Ishikawa (cell line): ENCODE data around the gene PAPSS1.

Experiments used
- CEBPB ChIP-seq: IDR thresholded peaks from 2 replicates; pipeline ENCODE4 v1.6.1; 2012
- CREB1 ChIP-seq: IDR thresholded peaks from 2 replicates; pipeline ENCODE4 v1.6.1; 2012; ENCODE audit warnings: low read depth
- EGR1 ChIP-seq: IDR thresholded peaks from 2 replicates; pipeline ENCODE4 v1.6.1; 2012
- EP300 ChIP-seq: IDR thresholded peaks from 2 replicates; pipeline ENCODE4 v1.6.1; 2012; ENCODE audit warnings: borderline replicate concordance
- FOXM1 ChIP-seq: IDR thresholded peaks from 2 replicates; pipeline ENCODE4 v1.6.1; 2012; ENCODE audit warnings: low read depth, borderline replicate concordance
- NFIC ChIP-seq: IDR thresholded peaks from 2 replicates; pipeline ENCODE4 v1.6.1; 2012
- RAD21 ChIP-seq: IDR thresholded peaks from 2 replicates; pipeline ENCODE4 v1.6.1; 2012; ENCODE audit warnings: low read depth
- TAF1 ChIP-seq: IDR thresholded peaks from 2 replicates; pipeline ENCODE4 v1.6.1; 2012; ENCODE audit warnings: low read depth, mild to moderate bottlenecking
- TCF12 ChIP-seq: IDR thresholded peaks from 2 replicates; pipeline ENCODE4 v1.6.1; 2012; ENCODE audit warnings: low read depth
- TEAD4 ChIP-seq: IDR thresholded peaks from 2 replicates; pipeline ENCODE4 v1.6.1; 2012
- YY1 ChIP-seq: IDR thresholded peaks from 2 replicates; pipeline ENCODE4 v1.6.1; 2012; ENCODE audit warnings: low read depth
- ZBTB7A ChIP-seq: IDR thresholded peaks from 2 replicates; pipeline ENCODE4 v1.6.1; 2012; ENCODE audit warnings: low read depth
- TF ChIP-seq, protein P1 (sequence below): IDR thresholded peaks from 2 replicates; pipeline ENCODE4 v1.6.1; 2012; ENCODE audit warnings: low read depth, mild to moderate bottlenecking
- TF ChIP-seq, protein P2 (sequence below): IDR thresholded peaks from 2 replicates; pipeline ENCODE4 v1.6.1; 2012
- TF ChIP-seq, protein P3 (sequence below): IDR thresholded peaks from 2 replicates; pipeline ENCODE4 v1.6.1; 2012

PAPSS1 gene

DNA sequence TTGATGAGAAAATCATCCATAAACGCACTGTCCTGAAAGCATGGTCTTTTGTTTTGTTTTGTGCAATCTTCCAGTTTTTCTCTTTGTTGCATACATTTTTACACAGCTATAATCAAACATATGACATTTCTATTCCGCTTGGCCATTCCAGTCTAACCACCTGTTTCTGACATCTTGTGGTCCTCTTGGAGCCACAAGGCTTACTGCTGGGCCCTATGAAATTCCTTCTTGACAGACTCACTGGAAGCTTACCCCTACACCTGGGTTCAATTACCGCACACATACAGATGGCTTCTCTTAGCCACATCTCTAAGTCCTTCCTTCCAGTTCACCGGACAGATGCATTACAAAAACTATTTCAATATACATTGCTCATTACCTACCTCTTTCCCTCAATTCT lies 72.4 kb downstream of the PAPSS1 start:
- TF ChIP-seq, protein P1, sequence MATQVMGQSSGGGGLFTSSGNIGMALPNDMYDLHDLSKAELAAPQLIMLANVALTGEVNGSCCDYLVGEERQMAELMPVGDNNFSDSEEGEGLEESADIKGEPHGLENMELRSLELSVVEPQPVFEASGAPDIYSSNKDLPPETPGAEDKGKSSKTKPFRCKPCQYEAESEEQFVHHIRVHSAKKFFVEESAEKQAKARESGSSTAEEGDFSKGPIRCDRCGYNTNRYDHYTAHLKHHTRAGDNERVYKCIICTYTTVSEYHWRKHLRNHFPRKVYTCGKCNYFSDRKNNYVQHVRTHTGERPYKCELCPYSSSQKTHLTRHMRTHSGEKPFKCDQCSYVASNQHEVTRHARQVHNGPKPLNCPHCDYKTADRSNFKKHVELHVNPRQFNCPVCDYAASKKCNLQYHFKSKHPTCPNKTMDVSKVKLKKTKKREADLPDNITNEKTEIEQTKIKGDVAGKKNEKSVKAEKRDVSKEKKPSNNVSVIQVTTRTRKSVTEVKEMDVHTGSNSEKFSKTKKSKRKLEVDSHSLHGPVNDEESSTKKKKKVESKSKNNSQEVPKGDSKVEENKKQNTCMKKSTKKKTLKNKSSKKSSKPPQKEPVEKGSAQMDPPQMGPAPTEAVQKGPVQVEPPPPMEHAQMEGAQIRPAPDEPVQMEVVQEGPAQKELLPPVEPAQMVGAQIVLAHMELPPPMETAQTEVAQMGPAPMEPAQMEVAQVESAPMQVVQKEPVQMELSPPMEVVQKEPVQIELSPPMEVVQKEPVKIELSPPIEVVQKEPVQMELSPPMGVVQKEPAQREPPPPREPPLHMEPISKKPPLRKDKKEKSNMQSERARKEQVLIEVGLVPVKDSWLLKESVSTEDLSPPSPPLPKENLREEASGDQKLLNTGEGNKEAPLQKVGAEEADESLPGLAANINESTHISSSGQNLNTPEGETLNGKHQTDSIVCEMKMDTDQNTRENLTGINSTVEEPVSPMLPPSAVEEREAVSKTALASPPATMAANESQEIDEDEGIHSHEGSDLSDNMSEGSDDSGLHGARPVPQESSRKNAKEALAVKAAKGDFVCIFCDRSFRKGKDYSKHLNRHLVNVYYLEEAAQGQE, result no peak
- TF ChIP-seq ZBTB7A (no peak), CEBPB (no peak), TCF12 (no peak), YY1 (no peak), EGR1 (no peak), NFIC (no peak), EP300 (no peak), CREB1 (no peak), FOXM1 (no peak), RAD21 (no peak), TAF1 (no peak)
- TF ChIP-seq, protein P2, sequence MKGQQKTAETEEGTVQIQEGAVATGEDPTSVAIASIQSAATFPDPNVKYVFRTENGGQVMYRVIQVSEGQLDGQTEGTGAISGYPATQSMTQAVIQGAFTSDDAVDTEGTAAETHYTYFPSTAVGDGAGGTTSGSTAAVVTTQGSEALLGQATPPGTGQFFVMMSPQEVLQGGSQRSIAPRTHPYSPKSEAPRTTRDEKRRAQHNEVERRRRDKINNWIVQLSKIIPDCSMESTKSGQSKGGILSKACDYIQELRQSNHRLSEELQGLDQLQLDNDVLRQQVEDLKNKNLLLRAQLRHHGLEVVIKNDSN, result no peak

DNA sequence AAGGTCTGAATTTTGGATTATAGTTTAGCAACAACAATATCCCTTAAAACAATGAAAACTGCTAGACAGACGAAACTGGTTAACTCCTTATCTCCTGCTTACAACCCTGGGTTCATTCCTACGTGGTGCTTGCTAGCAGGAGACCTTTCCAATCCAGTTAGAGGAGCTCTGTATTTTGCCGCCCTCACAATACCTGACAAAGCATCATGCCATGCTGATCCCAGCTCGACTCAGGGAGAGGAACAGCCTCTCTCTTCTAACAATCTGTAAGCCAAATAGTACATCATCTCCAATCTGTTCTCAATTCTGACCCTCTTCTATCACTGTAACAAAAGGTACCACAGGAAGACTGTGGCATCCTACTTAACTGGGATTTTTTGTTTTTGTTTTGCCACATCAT lies 74.4 kb downstream of the PAPSS1 start:
- TF ChIP-seq CREB1 (no peak), ZBTB7A (no peak), TCF12 (no peak), CEBPB (no peak), FOXM1 (no peak), NFIC (no peak), EP300 (no peak), EGR1 (no peak), TEAD4 (no peak), TAF1 (no peak), RAD21 (no peak), YY1 (no peak)
- TF ChIP-seq, protein P1, result no peak
- TF ChIP-seq, protein P2, result no peak
- TF ChIP-seq, protein P3, sequence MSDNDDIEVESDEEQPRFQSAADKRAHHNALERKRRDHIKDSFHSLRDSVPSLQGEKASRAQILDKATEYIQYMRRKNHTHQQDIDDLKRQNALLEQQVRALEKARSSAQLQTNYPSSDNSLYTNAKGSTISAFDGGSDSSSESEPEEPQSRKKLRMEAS, result no peak

DNA sequence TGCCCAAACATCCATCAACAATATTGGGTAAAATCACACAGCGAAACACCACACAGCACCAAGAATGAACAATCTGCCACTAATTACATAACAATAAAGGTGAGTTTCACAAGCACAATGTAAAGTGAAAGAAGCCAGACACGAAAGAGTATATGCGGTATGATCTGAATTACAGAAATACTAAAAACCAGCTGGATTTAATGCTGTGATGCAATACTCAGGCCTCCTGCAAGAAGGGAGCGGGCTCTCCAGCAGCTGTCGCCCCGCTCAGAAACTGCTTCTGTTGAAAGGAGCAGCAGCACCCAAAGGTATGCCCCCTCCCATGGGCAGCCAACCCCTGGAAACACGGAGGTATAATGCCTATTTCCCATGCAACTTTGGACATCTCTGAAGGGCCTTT lies 77.0 kb downstream of the PAPSS1 start:
- no peak for TF ChIP-seq TEAD4
- TF ChIP-seq, protein P2, result no peak
- TF ChIP-seq, protein P3, result no peak
- no peak for TF ChIP-seq NFIC
- no peak for TF ChIP-seq FOXM1
- TF ChIP-seq EP300, result no peak
- TF ChIP-seq ZBTB7A, result no peak
- no peak for TF ChIP-seq EGR1
- TF ChIP-seq, protein P1, result no peak
- TF ChIP-seq TCF12, result no peak

GRCh38 chr4:107640878-107641277 lies 79.2 kb downstream of the PAPSS1 start:
- TF ChIP-seq EGR1 (no peak), TEAD4 (no peak), YY1 (no peak), RAD21 (no peak), CEBPB (no peak)
- TF ChIP-seq, protein P2, result no peak
